CD8-positive, alpha-beta memory T cell (primary cell): ENCODE measurements around the gene PLCZ1. TPM values are rescaled to one million over a fixed set of nuclear protein-coding genes. Genes with fewer than 3 reads are reported as not detected.
"Not testable (repeated sequence)": the region's sequence is repeated elsewhere in the genome, so short reads cannot be mapped to it uniquely, and the experiment has no call there.

Experiments
- CTCF ChIA-PET: fragments of 350-600 bp; sonication (Branson Sonifier 250); formaldehyde crosslinking; loops from one replicate; lab custom pipeline; 2021; ENCODE audit warnings: antibody characterized with exemption; lab: Charles Lee
- POLR2A ChIA-PET: fragments of 350-600 bp; sonication (Branson Sonifier 250); formaldehyde crosslinking; loops from one replicate; lab custom pipeline; 2021; ENCODE audit warnings: antibody characterized with exemption; lab: Charles Lee
- DNase-seq, 5 donors: peaks; one replicate each; pipeline versions ENCODE4 v3.0.0 to v3.0.0-alpha.2; 2020 to 2022; ENCODE audit warnings: mixed read lengths in 1 of 5
- H3K27ac ChIP-seq: one replicate; pipeline ENCODE4 v1.7.0; 2013; ENCODE audit warnings: low read depth, mild to moderate bottlenecking, low read length, moderate library complexity
- H3K27me3 ChIP-seq: 2 replicates; pipeline ENCODE4 v1.7.0; 2013; ENCODE audit warnings: low read length, mild to moderate bottlenecking; ENCODE audit not compliant: insufficient read depth, poor library complexity, severe bottlenecking
- H3K36me3 ChIP-seq: 2 replicates; pipeline ENCODE4 v1.7.0; 2013; ENCODE audit warnings: mild to moderate bottlenecking, low read length, moderate library complexity; ENCODE audit not compliant: insufficient read depth
- H3K4me1 ChIP-seq: 2 replicates; pipeline ENCODE4 v1.7.0; 2013; ENCODE audit warnings: mild to moderate bottlenecking, low read length, moderate library complexity; ENCODE audit not compliant: insufficient read depth
- H3K4me3 ChIP-seq: 2 replicates; pipeline ENCODE4 v1.7.0; 2013; ENCODE audit warnings: mild to moderate bottlenecking, low read length
- H3K9me3 ChIP-seq: 2 replicates; pipeline ENCODE4 v1.7.0; 2013; ENCODE audit warnings: mild to moderate bottlenecking, low read length
- H3K27ac Mint-ChIP-seq, 8 donors: one replicate each; pipeline ENCODE4 v1.8.0; 2020 to 2021; ENCODE audit warnings: mixed read lengths in 8 of 8, mild to moderate bottlenecking in 6 of 8, inconsistent platforms in 3 of 8, moderate library complexity in 3 of 8
- H3K27me3 Mint-ChIP-seq, 2 donors: one replicate each; pipeline ENCODE4 v1.8.0; 2020 to 2021; ENCODE audit warnings: mixed read lengths in 2 of 2, mild to moderate bottlenecking in 1 of 2, moderate library complexity in 1 of 2
- H3K36me3 Mint-ChIP-seq, 3 donors: one replicate each; pipeline ENCODE4 v1.8.0; 2020 to 2021; ENCODE audit warnings: mixed read lengths in 3 of 3, inconsistent platforms in 1 of 3, mild to moderate bottlenecking in 1 of 3
- H3K4me1 Mint-ChIP-seq, 3 donors: one replicate each; pipeline ENCODE4 v1.8.0; 2020 to 2021; ENCODE audit warnings: mixed read lengths in 3 of 3, inconsistent platforms in 1 of 3, mild to moderate bottlenecking in 1 of 3
- H3K4me3 Mint-ChIP-seq, 7 donors: one replicate each; pipeline ENCODE4 v1.8.0; 2020 to 2021; ENCODE audit warnings: mixed read lengths in 7 of 7, mild to moderate bottlenecking in 6 of 7, moderate library complexity in 4 of 7, inconsistent platforms in 2 of 7
- H3K9me3 Mint-ChIP-seq, 5 donors: one replicate each; pipeline ENCODE4 v1.8.0; 2020 to 2022; ENCODE audit warnings: mixed read lengths in 5 of 5, mild to moderate bottlenecking in 3 of 5, moderate library complexity in 2 of 5, inconsistent platforms in 1 of 5
- polyA plus RNA-seq: library from polyadenylated mRNA; unstranded; fragments of 300-500 nt; fragmentation: Illumina TruSeq; gene quantifications from one replicate; pipeline ENCODE4 v1.2.3, GENCODE V29; 2021
- total RNA-seq, 2 experiments: library from RNA; stranded (reverse); gene quantifications; one replicate each; pipeline ENCODE4 v1.2.3, GENCODE V29; 2021

Gene PLCZ1, protein sequence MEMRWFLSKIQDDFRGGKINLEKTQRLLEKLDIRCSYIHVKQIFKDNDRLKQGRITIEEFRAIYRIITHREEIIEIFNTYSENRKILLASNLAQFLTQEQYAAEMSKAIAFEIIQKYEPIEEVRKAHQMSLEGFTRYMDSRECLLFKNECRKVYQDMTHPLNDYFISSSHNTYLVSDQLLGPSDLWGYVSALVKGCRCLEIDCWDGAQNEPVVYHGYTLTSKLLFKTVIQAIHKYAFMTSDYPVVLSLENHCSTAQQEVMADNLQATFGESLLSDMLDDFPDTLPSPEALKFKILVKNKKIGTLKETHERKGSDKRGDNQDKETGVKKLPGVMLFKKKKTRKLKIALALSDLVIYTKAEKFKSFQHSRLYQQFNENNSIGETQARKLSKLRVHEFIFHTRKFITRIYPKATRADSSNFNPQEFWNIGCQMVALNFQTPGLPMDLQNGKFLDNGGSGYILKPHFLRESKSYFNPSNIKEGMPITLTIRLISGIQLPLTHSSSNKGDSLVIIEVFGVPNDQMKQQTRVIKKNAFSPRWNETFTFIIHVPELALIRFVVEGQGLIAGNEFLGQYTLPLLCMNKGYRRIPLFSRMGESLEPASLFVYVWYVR
- not detected for total RNA-seq
- polyA plus RNA-seq = not detected

DNA sequence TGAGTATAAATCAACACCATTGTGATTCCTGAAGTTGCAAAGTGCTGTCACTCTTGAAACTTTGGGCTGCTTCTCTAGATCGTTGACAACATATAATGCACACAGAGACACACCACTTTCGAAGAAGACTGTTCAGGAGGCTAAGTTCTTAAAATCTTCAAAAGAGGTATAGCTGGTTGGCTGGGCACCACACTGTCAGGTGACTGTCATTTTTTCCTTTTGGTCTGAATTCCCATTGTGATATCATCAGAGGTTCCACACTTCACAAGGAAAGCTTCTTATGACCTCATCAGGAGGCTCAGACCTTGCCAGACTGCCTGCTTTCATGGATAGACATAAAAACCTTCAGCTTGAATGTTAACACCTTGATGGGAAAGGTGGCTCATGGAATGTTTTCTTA is at the start of gene PLCZ1, which contains the start of gene CAPZA3:
Gene PLCZ1, minus strand, starts transcription at position 194 of the 400 bp plus-strand sequence. CDS start 641 bp downstream, outside the sequence.
Gene CAPZA3, plus strand, starts transcription at position 301 of the 400 bp plus-strand sequence. CDS start 150 bp downstream, outside the sequence.
- Histone ChIP-seq H3K27me3 (no peaks in the 10 kb centered on the region), H3K4me3 (no peak within 1 kb of the TSS), H3K27ac (no peak within 1 kb of the TSS), H3K36me3 (no peaks in the 10 kb centered on the region), H3K4me1 (no peaks in the 10 kb centered on the region), H3K9me3 (no peaks in the 10 kb centered on the region)
- Mint-ChIP-seq H3K4me3 (no peak within 1 kb of the TSS), H3K36me3 (peaks cover 0 to 2% (median 0%) of the 10 kb centered on the region in 3 donors), H3K27me3 (peaks cover 0 to 1% of the 10 kb centered on the region in 2 donors), H3K27ac (no peak within 1 kb of the TSS), H3K9me3 (peaks cover 2 to 11% (median 8%) of the 10 kb centered on the region in 5 donors), H3K4me1 (no peaks in the 10 kb centered on the region)
- no peak for DNase-seq
- CTCF ChIA-PET = no interaction called here
- POLR2A ChIA-PET = no interaction called here

DNA sequence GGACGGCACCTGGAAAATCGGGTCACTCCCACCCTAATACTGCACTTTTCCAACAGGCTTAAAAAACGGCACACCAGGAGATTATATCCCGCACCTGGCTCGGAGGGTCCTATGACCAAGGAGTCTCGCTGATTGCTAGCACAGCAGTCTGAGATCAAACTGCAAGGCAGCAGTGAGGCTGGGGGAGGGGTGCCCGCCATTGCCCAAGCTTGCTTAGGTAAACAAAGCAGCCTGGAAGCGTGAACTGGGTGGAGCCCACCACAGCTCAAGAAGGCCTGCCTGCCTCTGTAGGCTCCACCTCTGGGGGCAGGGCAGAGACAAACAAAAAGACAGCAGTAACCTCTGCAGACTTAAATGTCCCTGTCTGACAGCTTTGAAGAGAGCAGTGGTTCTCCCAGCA is 47.7 kb upstream of the PLCZ1 start:
- POLR2A ChIA-PET, H3K36me3 Mint-ChIP-seq, DNase-seq, H3K27ac ChIP-seq, H3K4me3 Mint-ChIP-seq, H3K27ac Mint-ChIP-seq, CTCF ChIA-PET, H3K9me3 ChIP-seq, H3K27me3 ChIP-seq, H3K36me3 ChIP-seq, H3K4me1 ChIP-seq, H3K4me1 Mint-ChIP-seq, H3K4me3 ChIP-seq, H3K27me3 Mint-ChIP-seq: not testable (repeated sequence)
- H3K9me3 Mint-ChIP-seq = peaks cover 4 to 20% (median 5%) of the 10 kb centered on the region in 5 donors

DNA sequence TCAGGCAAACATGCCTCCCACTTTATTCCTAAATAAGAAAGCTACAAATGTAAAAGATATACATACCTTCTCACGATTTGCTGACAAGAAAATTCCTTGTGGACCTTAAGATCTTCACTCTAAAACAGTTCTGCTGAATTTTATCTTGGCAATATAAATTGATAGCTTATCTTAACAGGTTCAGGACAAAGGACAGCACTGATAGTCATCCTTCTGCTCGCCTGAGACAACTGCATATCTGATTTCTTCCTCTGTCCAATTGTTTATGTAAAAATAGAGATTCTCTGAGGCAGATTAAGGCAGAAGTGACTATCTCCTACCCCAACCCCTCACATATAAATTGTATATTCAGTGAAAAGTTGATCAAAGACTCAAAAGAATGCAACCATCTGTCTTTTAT is 45.0 kb upstream of the PLCZ1 start:
- CTCF ChIA-PET = no interaction called here

DNA sequence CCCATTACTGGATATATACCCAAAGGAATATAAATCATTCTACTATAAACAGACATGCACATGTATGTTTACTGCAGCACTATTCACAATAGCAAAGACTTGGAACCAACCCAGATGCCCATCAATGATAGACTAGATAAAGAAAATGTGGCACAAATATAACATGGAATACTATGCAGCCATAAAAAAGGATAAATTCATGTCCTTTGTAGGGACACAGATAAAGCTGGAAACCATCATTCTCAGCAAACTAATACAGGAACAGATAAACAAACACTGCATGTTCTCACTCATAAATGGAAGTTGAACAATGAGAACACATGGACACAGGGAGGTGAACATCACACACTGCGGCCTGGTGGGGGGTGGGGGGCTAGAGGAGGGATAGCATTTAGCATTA is 28.7 kb upstream of the PLCZ1 start:
- H3K27ac Mint-ChIP-seq, H3K4me1 ChIP-seq, H3K27ac ChIP-seq, DNase-seq, H3K4me3 ChIP-seq, CTCF ChIA-PET, H3K36me3 Mint-ChIP-seq, H3K27me3 Mint-ChIP-seq, H3K4me3 Mint-ChIP-seq, H3K4me1 Mint-ChIP-seq, H3K9me3 ChIP-seq, H3K27me3 ChIP-seq, H3K36me3 ChIP-seq, POLR2A ChIA-PET: not testable (repeated sequence)
- peaks cover 5 to 10% (median 6%) of the 10 kb centered on the region in 5 donors for H3K9me3 Mint-ChIP-seq

More for the DNA sequence above, 45.0 kb upstream of the PLCZ1 start:
- no peaks in the 10 kb centered on the region for H3K27me3 Mint-ChIP-seq
- H3K4me1 Mint-ChIP-seq = no peaks in the 10 kb centered on the region
- no peak for DNase-seq
- H3K4me3 Mint-ChIP-seq = no peak overlapping the region
- H3K36me3 Mint-ChIP-seq = no peaks in the 10 kb centered on the region
- POLR2A ChIA-PET = no interaction called here
- H3K4me1 ChIP-seq = no peaks in the 10 kb centered on the region
- H3K36me3 ChIP-seq = no peaks in the 10 kb centered on the region
- no peak overlapping the region for H3K27ac ChIP-seq
- H3K27ac Mint-ChIP-seq = no peak overlapping the region
- H3K9me3 Mint-ChIP-seq = peaks cover 5 to 28% (median 8%) of the 10 kb centered on the region in 5 donors
- H3K27me3 ChIP-seq = no peaks in the 10 kb centered on the region
- no peaks in the 10 kb centered on the region for H3K9me3 ChIP-seq
- no peak overlapping the region for H3K4me3 ChIP-seq

DNA sequence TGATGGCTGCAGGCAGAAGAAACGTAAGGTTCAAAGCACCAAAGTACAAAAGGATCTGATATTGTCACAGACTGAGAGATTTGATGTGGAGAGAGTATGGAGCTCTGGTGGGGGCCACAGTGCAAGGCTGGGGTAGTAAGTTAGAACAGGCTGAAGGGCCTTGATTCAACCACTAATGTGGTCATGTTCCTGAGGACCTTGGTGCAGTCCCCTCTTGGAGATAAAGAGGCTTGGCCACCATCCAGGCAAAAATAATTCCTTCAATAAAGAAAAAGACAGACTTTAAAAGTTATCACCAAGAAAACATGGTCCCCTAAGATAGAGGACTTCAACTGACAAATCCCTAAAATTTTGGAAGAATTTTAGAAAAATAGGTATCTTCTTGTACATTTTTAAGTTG is 17.5 kb upstream of the PLCZ1 start:
- no peak overlapping the region for H3K27ac ChIP-seq
- Mint-ChIP-seq H3K9me3 (peaks cover 0 to under 1% (median 0%) of the 10 kb centered on the region in 5 donors), H3K4me3 (no peak overlapping the region), H3K27ac (no peak overlapping the region), H3K27me3 (no peaks in the 10 kb centered on the region), H3K4me1 (no peaks in the 10 kb centered on the region), H3K36me3 (no peaks in the 10 kb centered on the region)
- ChIA-PET POLR2A (no interaction called here), CTCF (no interaction called here)
- H3K9me3 ChIP-seq = no peaks in the 10 kb centered on the region
- no peaks in the 10 kb centered on the region for H3K36me3 ChIP-seq
- no peaks in the 10 kb centered on the region for H3K27me3 ChIP-seq
- no peak for DNase-seq
- no peak overlapping the region for H3K4me3 ChIP-seq
- H3K4me1 ChIP-seq = no peaks in the 10 kb centered on the region

DNA sequence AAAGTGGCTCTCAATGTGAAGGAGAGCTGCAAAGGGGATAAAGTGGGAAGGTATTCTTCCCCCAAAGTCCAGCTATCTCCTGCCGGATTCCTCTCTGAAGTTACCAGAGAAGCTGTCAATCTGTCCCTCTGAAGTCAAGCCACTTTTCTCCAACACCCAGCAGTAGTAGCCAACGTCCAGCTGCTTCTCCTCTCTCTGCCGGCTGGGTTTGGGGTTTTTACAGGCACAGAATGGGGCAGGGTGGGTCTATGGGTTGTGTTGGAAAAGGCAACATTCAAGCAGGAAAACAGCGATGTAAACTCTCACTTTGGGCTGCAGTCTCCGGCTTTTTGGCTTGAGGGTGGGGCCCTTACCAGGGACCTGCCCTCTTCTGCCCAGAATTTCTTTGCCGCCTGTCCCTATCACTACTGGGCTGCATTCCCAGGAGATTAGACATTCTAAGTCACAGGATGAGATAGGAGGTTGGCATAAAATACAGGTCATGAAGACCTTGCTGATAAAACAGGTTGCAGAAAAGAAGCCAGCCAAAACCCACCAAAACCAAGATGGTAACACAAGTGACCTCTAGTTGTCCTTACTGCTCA is 16.4 kb upstream of the PLCZ1 start:
- Mint-ChIP-seq H3K9me3 (no peaks in the 10 kb centered on the region), H3K36me3 (no peaks in the 10 kb centered on the region), H3K4me3 (no peak overlapping the region), H3K4me1 (no peaks in the 10 kb centered on the region), H3K27me3 (no peaks in the 10 kb centered on the region), H3K27ac (no peak overlapping the region)
- CTCF ChIA-PET = no interaction called here
- POLR2A ChIA-PET = no interaction called here
- Histone ChIP-seq H3K9me3 (no peaks in the 10 kb centered on the region), H3K4me3 (no peak overlapping the region), H3K4me1 (no peaks in the 10 kb centered on the region), H3K27ac (no peak overlapping the region), H3K27me3 (no peaks in the 10 kb centered on the region), H3K36me3 (no peaks in the 10 kb centered on the region)
- DNase-seq = no peak

DNA sequence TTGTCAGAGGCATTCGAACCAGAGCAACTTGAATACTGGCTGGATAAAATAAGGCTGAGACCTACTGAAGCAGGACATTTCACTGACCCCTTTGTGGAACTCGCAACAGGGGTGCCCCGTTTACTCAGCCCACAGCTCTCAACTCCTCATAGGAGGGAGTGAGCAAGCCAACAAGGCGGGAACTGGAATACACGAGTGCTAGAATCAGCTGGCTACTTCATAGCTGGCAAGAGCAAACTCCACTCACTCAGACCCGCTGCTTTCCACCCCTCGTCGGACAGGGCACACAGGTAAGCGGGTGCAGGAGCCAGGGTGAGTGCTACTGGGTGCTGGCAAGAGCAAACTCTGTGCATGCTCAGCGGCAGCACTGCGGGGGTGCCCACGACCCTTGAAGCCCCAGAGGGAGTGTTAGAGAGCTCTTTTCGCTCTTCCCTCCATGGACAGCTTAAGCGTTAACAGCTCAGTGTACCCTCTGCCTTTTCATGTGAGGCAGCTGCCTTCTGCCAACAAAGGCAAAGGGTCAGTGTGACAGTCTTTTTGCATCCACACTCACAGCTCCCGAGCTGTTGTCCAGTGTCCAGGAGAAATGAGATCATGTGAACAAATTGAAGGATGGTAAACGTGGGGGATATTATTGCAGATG is 15.8 kb upstream of the PLCZ1 start:
- H3K9me3 Mint-ChIP-seq = no peaks in the 10 kb centered on the region
- H3K36me3 ChIP-seq = no peaks in the 10 kb centered on the region
- ChIA-PET POLR2A (no interaction called here), CTCF (no interaction called here)
- no peak for DNase-seq
- H3K4me3 ChIP-seq = no peak overlapping the region
- no peaks in the 10 kb centered on the region for H3K27me3 ChIP-seq
- no peak overlapping the region for H3K27ac ChIP-seq
- H3K4me3 Mint-ChIP-seq = no peak overlapping the region
- no peaks in the 10 kb centered on the region for H3K9me3 ChIP-seq
- no peaks in the 10 kb centered on the region for H3K36me3 Mint-ChIP-seq
- H3K27ac Mint-ChIP-seq = no peak overlapping the region
- no peaks in the 10 kb centered on the region for H3K4me1 ChIP-seq
- H3K27me3 Mint-ChIP-seq = no peaks in the 10 kb centered on the region
- H3K4me1 Mint-ChIP-seq = no peaks in the 10 kb centered on the region

DNA sequence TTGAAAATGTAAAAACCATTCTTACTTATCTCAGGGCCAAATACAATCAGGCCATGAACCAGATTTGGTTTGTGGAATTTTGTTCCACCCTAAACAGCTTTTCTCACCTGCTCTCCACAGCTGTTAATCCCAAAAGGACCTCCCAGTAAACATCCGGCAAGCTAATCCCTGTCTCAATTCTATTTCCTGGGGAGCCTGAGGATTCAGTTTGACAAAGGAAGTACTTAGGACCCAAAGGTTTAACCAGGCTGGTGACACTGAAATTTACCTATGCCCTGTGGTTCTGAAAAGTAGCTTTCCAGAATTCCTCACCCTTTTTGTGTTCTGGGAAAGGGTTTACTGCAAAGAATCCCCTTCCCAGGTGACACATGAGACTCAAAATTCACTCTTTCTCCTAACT is 15.1 kb upstream of the PLCZ1 start:
- Mint-ChIP-seq H3K9me3 (no peaks in the 10 kb centered on the region), H3K27me3 (no peaks in the 10 kb centered on the region), H3K4me3 (no peak overlapping the region), H3K36me3 (no peaks in the 10 kb centered on the region), H3K4me1 (no peaks in the 10 kb centered on the region), H3K27ac (no peak overlapping the region)
- no peak for DNase-seq
- ChIA-PET POLR2A (no interaction called here), CTCF (no interaction called here)
- H3K4me3 ChIP-seq = no peak overlapping the region
- H3K36me3 ChIP-seq = no peaks in the 10 kb centered on the region
- H3K27ac ChIP-seq = no peak overlapping the region
- H3K9me3 ChIP-seq = no peaks in the 10 kb centered on the region
- H3K27me3 ChIP-seq = no peaks in the 10 kb centered on the region
- H3K4me1 ChIP-seq = no peaks in the 10 kb centered on the region
